GM23338 (cell line): ENCODE measurements around the gene ADCYAP1R1.

Source experiments
- POLR2AphosphoS5 ChIP-seq: IDR thresholded peaks from 2 replicates; pipeline ENCODE4 v1.6.1; 2016; ENCODE audit warnings: antibody characterized with exemption, low read depth
- ZNF331 ChIP-seq: fragments of 250-450 bp; sonication (Bioruptor Pico); IDR thresholded peaks from 2 replicates; pipeline ENCODE4 v1.5.0; 2020; ENCODE audit warnings: low read depth, mild to moderate bottlenecking, moderate library complexity
- TF ChIP-seq, protein P1 (sequence below), 2 experiments: fragments of 200-600 bp in 1 of 2; sonication (generic) in 1 of 2; conservative IDR thresholded peaks; 2 replicates each; pipeline versions ENCODE4 v1.5.1 to v1.6.1; 2016 to 2017; ENCODE audit warnings: antibody characterized with exemption in 2 of 2, low read depth in 2 of 2, mild to moderate bottlenecking in 2 of 2, moderate library complexity in 1 of 2

DNA sequence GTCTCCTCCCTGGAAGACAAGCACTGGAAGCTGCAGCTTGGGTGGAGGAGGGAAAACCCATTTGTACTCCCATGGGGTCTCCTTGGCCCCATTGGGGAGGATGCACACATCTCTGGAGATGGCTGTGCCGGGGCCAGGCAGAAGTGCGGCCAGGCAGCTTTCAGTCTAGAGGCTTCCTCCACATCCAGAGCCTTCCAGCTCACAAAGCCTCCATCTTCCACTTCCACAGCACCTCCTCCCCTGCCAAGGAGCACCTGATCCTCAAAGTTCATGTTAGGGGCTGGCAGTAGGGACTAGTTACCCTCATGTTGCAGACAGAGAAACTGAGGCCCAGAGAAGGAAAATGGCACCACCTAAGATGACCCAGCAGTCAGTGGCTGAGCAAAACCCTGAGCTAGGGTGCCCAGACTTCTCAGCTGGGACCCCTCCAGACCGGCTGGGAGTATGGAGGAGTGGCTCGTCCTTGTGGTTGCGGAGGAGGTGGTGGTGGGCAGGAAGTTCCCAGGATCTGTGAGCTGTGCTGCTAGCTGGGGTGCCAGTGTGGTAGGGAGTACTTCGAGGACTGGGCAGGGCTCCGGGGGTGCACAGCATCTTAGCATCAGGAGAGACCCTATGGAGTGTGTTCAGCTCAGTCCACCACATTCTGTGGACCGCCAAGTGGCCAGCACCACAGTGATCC lies 44.2 kb downstream of the ADCYAP1R1 start:
- TF ChIP-seq, protein P1, sequence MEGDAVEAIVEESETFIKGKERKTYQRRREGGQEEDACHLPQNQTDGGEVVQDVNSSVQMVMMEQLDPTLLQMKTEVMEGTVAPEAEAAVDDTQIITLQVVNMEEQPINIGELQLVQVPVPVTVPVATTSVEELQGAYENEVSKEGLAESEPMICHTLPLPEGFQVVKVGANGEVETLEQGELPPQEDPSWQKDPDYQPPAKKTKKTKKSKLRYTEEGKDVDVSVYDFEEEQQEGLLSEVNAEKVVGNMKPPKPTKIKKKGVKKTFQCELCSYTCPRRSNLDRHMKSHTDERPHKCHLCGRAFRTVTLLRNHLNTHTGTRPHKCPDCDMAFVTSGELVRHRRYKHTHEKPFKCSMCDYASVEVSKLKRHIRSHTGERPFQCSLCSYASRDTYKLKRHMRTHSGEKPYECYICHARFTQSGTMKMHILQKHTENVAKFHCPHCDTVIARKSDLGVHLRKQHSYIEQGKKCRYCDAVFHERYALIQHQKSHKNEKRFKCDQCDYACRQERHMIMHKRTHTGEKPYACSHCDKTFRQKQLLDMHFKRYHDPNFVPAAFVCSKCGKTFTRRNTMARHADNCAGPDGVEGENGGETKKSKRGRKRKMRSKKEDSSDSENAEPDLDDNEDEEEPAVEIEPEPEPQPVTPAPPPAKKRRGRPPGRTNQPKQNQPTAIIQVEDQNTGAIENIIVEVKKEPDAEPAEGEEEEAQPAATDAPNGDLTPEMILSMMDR (conservative IDR thresholded peaks at IDR 0.05; ENCODE audit: low read depth in 2 of 2): no peak
- no peak for TF ChIP-seq POLR2AphosphoS5
- no peak for TF ChIP-seq ZNF331
